ENCODE results near the gene ASIC4. TPM values are rescaled to one million over a fixed set of nuclear protein-coding genes. Genes with fewer than 3 reads are reported as not detected.

Gene ASIC4
- total RNA-seq, 1 experiment from 2014 or later, result 2.1 TPM

- Histone ChIP-seq H3K4me3 (replicated peaks in 1 of 2; ENCODE audit: low read depth in 1 of 2, low read length in 2 of 2) (no peak overlapping the region), H2AFZ (ENCODE audit: low read depth, low read length, poor library complexity, severe bottlenecking) (no peak overlapping the region), H3K9me3 (ENCODE audit: control insufficient read depth in 1 of 2, insufficient read depth in 1 of 2, low read depth in 1 of 2, low read length in 2 of 2) (no peaks in the 10 kb centered on the region), H3K27ac (ENCODE audit: low read depth, low read length) (no peak overlapping the region), H3K4me2 (ENCODE audit: low read length) (no peak overlapping the region), H4K20me1 (ENCODE audit: insufficient read depth) (no peaks in the 10 kb centered on the region), H3K36me3 (ENCODE audit: control insufficient read depth in 1 of 2, insufficient read depth in 2 of 2, low read length in 2 of 2) (no peaks in the 10 kb centered on the region; a peak in 1 of 4 replicates), H3K9ac (ENCODE audit: low read length) (no peak overlapping the region), H3K9me2 (ENCODE audit: insufficient read depth) (no peaks in the 10 kb centered on the region), H3K79me2 (ENCODE audit: insufficient read depth, low read length) (no peaks in the 10 kb centered on the region), H3K4me1 (ENCODE audit: control insufficient read depth in 1 of 2, insufficient read depth in 2 of 2, low read length in 2 of 2) (peaks cover 3 to 15% of the 10 kb centered on the region in 2 experiments; a peak in 3 of 4 replicates), H3K27me3 (ENCODE audit: insufficient read depth, low read length) (no peaks in the 10 kb centered on the region)
- BruUV-seq (replicated peaks), result no TSS peak
- ATAC-seq (no peak), DNase-seq (ENCODE audit: low read depth, low spot score) (no peak)
- intact Hi-C loops (cut with micrococcal nuclease), result no loop called here
- ChIA-PET POLR2A (no interaction called here), RAD21 (ENCODE audit: low non-redundant PET in 1 of 2, low total read pairs in 2 of 2, uncharacterized antibody in 2 of 2, unreplicated experiment in 2 of 2) (no interaction called here), CTCF (interaction anchor here (1.3 to 1.8 kb wide), 2 partner anchors 17 to 21 kb away, joined by 3 to 6 read pairs; no protein-coding TSS in a partner anchor)
- TF ChIP-seq YY1 (IDR thresholded peaks at IDR 0.05; ENCODE audit: extremely low read depth, insufficient replicate concordance, low read depth, low read length) (no peak), REST (IDR thresholded peaks at IDR 0.05; ENCODE audit: low read depth) (no peak), EGR1 (IDR thresholded peaks at IDR 0.05; ENCODE audit: low read depth) (no peak), SRF (IDR thresholded peaks at IDR 0.05; ENCODE audit: low read depth) (no peak), ZNF274 (IDR thresholded peaks at IDR 0.05; ENCODE audit: low read depth, low read length) (no peak), RAD21 (IDR thresholded peaks at IDR 0.05; ENCODE audit: low read depth) (no peak), JUND (IDR thresholded peaks at IDR 0.05) (no peak), SP1 (IDR thresholded peaks at IDR 0.05; ENCODE audit: low read depth) (no peak), CEBPB (IDR thresholded peaks at IDR 0.05; ENCODE audit: low read depth) (no peak), ATF3 (IDR thresholded peaks at IDR 0.05) (no peak), SIN3A (IDR thresholded peaks at IDR 0.05; ENCODE audit: low read depth) (no peak), POLR2AphosphoS5 (IDR thresholded peaks at IDR 0.05; ENCODE audit: low read depth, low read length) (no peak), ELF1 (IDR thresholded peaks at IDR 0.05; ENCODE audit: borderline replicate concordance, low read depth) (no peak), EZH2phosphoT487 (IDR thresholded peaks at IDR 0.05; ENCODE audit: borderline replicate concordance) (no peak), CBX3 (IDR thresholded peaks at IDR 0.05; ENCODE audit: low read depth) (no peak), CTCF (IDR thresholded peaks at IDR 0.05 in 2 of 3, conservative IDR thresholded peaks at IDR 0.05 in 1 of 3; ENCODE audit: borderline replicate concordance in 1 of 3, insufficient read depth in 1 of 3, low read depth in 2 of 3, low read length in 2 of 3) (no peak), MAX (IDR thresholded peaks at IDR 0.05) (no peak), POLR2A (IDR thresholded peaks at IDR 0.05; ENCODE audit: borderline replicate concordance, extremely low read depth, insufficient read depth, insufficient read length) (no peak), ZFX (IDR thresholded peaks at IDR 0.05) (no peak), TCF7L2 (IDR thresholded peaks at IDR 0.05; ENCODE audit: borderline replicate concordance, extremely low read depth, insufficient read depth, insufficient read length) (no peak)
Observed at GRCh38 chr2:219478916-219479315, 35.4 kb upstream of the ASIC4 start.
